ENCODE data around the gene DAAM2. TPM values are rescaled to one million over a fixed set of nuclear protein-coding genes. Genes with fewer than 3 reads are reported as not detected.

Gene DAAM2
- polyA plus RNA-seq, 2 of the 4 experiments (the other 2 are of a cell fraction) = not detected

DNA sequence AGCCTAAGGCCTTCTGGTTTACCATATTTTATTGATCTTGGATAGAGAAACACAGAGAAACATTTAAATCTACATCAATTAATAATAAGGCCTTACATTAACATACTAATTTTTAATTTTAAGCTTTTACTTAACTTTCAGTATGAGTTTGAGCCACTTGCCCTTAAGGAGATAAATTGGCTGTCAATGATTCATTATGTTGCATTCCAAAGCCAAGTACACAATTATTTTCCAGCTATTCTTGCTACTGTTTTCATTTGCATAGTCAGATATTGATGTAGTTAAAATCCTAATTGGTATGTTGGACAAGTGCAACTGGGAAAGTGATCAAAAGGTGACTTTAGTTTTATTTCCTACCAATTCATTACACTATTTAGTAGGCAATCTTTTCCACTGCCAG lies 83.9 kb downstream of the DAAM2 start:
- H3K9me3 ChIP-seq = no peaks in the 10 kb centered on the region
- DNase-seq (ENCODE audit: low read depth in 1 of 2, low spot score in 1 of 2) (no peak), FAIRE-seq (no peak), ATAC-seq (no peak)
- H3K4me2 ChIP-seq = no peak overlapping the region
- ChIA-PET CTCF (no interaction called here), POLR2A (no interaction called here)
- TF ChIP-seq EHMT2 (IDR thresholded peaks at IDR 0.05; ENCODE audit: low read depth) (no peak), PHF8 (IDR thresholded peaks at IDR 0.05; ENCODE audit: borderline replicate concordance, low read depth) (no peak), TFCP2L1 (CRISPR knock-in tag; IDR thresholded peaks at IDR 0.05) (no peak), ZNF302 (CRISPR knock-in tag; IDR thresholded peaks at IDR 0.05) (no peak)
- TF ChIP-seq, protein P1, sequence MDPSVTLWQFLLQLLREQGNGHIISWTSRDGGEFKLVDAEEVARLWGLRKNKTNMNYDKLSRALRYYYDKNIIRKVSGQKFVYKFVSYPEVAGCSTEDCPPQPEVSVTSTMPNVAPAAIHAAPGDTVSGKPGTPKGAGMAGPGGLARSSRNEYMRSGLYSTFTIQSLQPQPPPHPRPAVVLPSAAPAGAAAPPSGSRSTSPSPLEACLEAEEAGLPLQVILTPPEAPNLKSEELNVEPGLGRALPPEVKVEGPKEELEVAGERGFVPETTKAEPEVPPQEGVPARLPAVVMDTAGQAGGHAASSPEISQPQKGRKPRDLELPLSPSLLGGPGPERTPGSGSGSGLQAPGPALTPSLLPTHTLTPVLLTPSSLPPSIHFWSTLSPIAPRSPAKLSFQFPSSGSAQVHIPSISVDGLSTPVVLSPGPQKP (IDR thresholded peaks at IDR 0.05; ENCODE audit: low read depth, low read length) = no peak
- no peaks in the 10 kb centered on the region for H3K4me1 ChIP-seq
- no peak overlapping the region for H3K4me3 ChIP-seq
- H3K27ac ChIP-seq = no peak overlapping the region

DNA sequence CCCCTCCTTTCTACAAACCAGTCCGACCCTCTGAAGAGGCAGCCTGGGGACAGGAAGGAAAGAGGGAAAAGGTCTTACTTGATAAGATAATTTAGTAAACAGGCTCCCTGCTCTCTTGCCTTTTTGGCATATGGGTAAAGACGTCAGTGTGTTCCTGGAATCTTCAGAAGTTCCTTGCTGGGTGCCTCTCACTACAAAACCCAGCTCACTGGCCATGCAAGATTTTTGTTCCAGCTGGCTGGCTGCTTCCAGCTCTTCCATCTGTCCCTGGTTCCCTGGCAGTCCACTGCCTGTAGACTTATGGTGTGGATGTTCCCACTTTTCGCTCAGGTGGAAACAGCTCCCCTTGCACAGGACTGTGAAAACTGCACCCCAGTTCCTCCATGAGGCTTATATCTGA lies 84.7 kb downstream of the DAAM2 start:
- WGBS (ENCODE audit: missing lambda C conversion rate) = 19% methylated on average over 3 of the region's 3 CpGs
- FAIRE-seq = no peak
- TF ChIP-seq NFE2L2 (conservative IDR thresholded peaks at IDR 0.05; ENCODE audit: low read length) (no peak), GATA3 (IDR thresholded peaks at IDR 0.05; ENCODE audit: borderline replicate concordance) (no peak), KDM1A (IDR thresholded peaks at IDR 0.05; ENCODE audit: low read depth) (no peak), CHD2 (IDR thresholded peaks at IDR 0.05; ENCODE audit: low read length, partially characterized antibody) (no peak), ESRRA (IDR thresholded peaks at IDR 0.05; ENCODE audit: borderline replicate concordance, low read length) (no peak), CEBPB (IDR thresholded peaks at IDR 0.05) (no peak), EP300 (IDR thresholded peaks at IDR 0.05) (no peak), MYC (IDR thresholded peaks at IDR 0.05; ENCODE audit: borderline replicate concordance, low read length) (no peak), POLR2AphosphoS2 (conservative IDR thresholded peaks at IDR 0.05; ENCODE audit: low read length) (no peak), FOSB (CRISPR knock-in tag; IDR thresholded peaks at IDR 0.05) (no peak), MAFK (IDR thresholded peaks at IDR 0.05; ENCODE audit: partially characterized antibody) (no peak), HEYL (CRISPR knock-in tag; IDR thresholded peaks at IDR 0.05) (no peak)

DNA sequence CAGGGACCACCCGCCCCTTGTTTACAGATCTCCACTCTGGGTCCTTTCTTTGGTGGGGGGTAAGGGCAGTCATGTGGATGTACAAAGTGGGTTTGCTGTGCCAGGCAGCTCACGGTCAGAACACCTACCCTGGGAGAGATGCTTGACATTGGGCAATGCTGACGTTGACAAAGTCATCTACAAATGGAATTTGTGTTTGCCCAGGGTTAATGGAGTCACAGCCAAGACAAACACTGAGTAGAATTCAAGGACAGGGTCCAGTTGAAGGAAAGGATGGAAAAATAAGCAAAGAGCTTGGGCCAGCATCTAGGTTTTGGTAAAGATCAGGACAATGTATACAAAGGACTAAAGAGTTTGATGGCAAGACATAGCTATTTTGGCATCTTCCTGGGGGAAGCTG lies 87.4 kb downstream of the DAAM2 start:
- WGBS (ENCODE audit: missing lambda C conversion rate) = 6% methylated on average over 2 of the region's 3 CpGs
- ATAC-seq (no peak), FAIRE-seq (no peak), DNase-seq (ENCODE audit: low read depth in 1 of 2, low spot score in 1 of 2) (no peak)
- ChIA-PET CTCF (interaction anchor here (1.1 kb wide), 1 partner anchor 9 kb away, joined by 3 read pairs; no protein-coding TSS in a partner anchor), POLR2A (no interaction called here)
- H3K4me2 ChIP-seq = no peak overlapping the region
- H3K4me1 ChIP-seq = no peaks in the 10 kb centered on the region
- H3K4me3 ChIP-seq = no peak overlapping the region
- H3K27ac ChIP-seq = no peak overlapping the region
- H3K9me3 ChIP-seq = no peaks in the 10 kb centered on the region
- TF ChIP-seq HOXB13 (CRISPR knock-in tag; IDR thresholded peaks at IDR 0.05; ENCODE audit: low read depth) (no peak), MAZ (IDR thresholded peaks at IDR 0.05; ENCODE audit: borderline replicate concordance, low read depth, low read length) (no peak), MYC (IDR thresholded peaks at IDR 0.05; ENCODE audit: borderline replicate concordance, low read length) (no peak), HDAC2 (IDR thresholded peaks at IDR 0.05) (no peak), SMC3 (IDR thresholded peaks at IDR 0.05) (no peak), GATA3 (IDR thresholded peaks at IDR 0.05; ENCODE audit: borderline replicate concordance) (no peak), ZSCAN20 (CRISPR knock-in tag; IDR thresholded peaks at IDR 0.05) (no peak), NPAS2 (CRISPR knock-in tag; IDR thresholded peaks at IDR 0.05; ENCODE audit: borderline replicate concordance) (no peak), RCOR1 (IDR thresholded peaks at IDR 0.05; ENCODE audit: low read depth, low read length) (no peak), HOXB5 (CRISPR knock-in tag; IDR thresholded peaks at IDR 0.05) (no peak), SREBF2 (IDR thresholded peaks at IDR 0.05) (no peak), POLR2A (IDR thresholded peaks at IDR 0.05; ENCODE audit: low read length) (no peak), TP53 (CRISPR knock-in tag; IDR thresholded peaks at IDR 0.05) (no peak), EP300 (IDR thresholded peaks at IDR 0.05) (no peak), KDM5A (IDR thresholded peaks at IDR 0.05) (no peak), TFCP2L1 (CRISPR knock-in tag; IDR thresholded peaks at IDR 0.05) (no peak)
- TF ChIP-seq, protein P2, sequence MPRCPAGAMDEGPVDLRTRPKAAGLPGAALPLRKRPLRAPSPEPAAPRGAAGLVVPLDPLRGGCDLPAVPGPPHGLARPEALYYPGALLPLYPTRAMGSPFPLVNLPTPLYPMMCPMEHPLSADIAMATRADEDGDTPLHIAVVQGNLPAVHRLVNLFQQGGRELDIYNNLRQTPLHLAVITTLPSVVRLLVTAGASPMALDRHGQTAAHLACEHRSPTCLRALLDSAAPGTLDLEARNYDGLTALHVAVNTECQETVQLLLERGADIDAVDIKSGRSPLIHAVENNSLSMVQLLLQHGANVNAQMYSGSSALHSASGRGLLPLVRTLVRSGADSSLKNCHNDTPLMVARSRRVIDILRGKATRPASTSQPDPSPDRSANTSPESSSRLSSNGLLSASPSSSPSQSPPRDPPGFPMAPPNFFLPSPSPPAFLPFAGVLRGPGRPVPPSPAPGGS (IDR thresholded peaks at IDR 0.05) = no peak
- TF ChIP-seq, protein P3, sequence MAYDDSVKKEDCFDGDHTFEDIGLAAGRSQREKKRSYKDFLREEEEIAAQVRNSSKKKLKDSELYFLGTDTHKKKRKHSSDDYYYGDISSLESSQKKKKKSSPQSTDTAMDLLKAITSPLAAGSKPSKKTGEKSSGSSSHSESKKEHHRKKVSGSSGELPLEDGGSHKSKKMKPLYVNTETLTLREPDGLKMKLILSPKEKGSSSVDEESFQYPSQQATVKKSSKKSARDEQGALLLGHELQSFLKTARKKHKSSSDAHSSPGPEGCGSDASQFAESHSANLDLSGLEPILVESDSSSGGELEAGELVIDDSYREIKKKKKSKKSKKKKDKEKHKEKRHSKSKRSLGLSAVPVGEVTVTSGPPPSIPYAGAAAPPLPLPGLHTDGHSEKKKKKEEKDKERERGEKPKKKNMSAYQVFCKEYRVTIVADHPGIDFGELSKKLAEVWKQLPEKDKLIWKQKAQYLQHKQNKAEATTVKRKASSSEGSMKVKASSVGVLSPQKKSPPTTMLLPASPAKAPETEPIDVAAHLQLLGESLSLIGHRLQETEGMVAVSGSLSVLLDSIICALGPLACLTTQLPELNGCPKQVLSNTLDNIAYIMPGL (CRISPR knock-in tag; IDR thresholded peaks at IDR 0.05; ENCODE audit: borderline replicate concordance) = no peak

More for the DNA sequence above, 84.7 kb downstream of the DAAM2 start:
- H3K9me3 ChIP-seq = no peaks in the 10 kb centered on the region
- DNase-seq (ENCODE audit: low read depth in 1 of 2, low spot score in 1 of 2) (no peak), ATAC-seq (no peak)
- CTCF ChIA-PET = no interaction called here
- H3K4me2 ChIP-seq = no peak overlapping the region
- POLR2A ChIA-PET = no interaction called here
- no peak overlapping the region for H3K4me3 ChIP-seq
- no peaks in the 10 kb centered on the region for H3K4me1 ChIP-seq
- H3K27ac ChIP-seq = no peak overlapping the region
